NCI-H446 (cell line): ENCODE data around the gene ETV2.
"Not testable (repeated sequence)": the region's sequence is repeated elsewhere in the genome, so short reads cannot be mapped to it uniquely, and the experiment has no call there.

Source experiments
- DNase-seq, 2 experiments: peaks; one replicate each; lab custom pipeline; 2025; lab: John Stamatoyannopoulos, UW

Gene ETV2, protein sequence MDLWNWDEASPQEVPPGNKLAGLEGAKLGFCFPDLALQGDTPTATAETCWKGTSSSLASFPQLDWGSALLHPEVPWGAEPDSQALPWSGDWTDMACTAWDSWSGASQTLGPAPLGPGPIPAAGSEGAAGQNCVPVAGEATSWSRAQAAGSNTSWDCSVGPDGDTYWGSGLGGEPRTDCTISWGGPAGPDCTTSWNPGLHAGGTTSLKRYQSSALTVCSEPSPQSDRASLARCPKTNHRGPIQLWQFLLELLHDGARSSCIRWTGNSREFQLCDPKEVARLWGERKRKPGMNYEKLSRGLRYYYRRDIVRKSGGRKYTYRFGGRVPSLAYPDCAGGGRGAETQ

DNA sequence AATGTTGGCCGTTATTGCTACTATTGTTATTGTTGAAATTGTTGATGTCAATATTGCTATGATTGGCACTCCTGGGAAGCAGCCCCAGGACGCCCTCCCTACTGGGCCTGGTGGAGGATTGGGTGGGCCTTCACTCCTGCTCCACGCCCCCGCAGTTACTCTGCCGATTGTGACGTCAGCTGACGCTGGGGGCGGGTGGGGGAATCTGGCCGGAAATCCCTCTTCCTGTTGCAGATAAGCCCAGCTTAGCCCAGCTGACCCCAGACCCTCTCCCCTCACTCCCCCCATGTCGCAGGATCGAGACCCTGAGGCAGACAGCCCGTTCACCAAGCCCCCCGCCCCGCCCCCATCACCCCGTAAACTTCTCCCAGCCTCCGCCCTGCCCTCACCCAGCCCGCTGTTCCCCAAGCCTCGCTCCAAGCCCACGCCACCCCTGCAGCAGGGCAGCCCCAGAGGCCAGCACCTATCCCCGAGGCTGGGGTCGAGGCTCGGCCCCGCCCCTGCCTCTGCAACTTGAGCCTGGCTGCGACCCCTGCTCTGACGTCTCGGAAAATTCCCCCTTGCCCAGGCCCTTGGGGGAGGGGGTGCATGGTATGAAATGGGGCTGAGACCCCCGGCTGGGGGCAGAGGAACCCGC, at the start of gene ETV2:
TSS of gene ETV2 (plus strand) at position 231 of the 637 bp plus-strand sequence. CDS start 716 bp downstream, outside the sequence.
- no peak for DNase-seq

DNA sequence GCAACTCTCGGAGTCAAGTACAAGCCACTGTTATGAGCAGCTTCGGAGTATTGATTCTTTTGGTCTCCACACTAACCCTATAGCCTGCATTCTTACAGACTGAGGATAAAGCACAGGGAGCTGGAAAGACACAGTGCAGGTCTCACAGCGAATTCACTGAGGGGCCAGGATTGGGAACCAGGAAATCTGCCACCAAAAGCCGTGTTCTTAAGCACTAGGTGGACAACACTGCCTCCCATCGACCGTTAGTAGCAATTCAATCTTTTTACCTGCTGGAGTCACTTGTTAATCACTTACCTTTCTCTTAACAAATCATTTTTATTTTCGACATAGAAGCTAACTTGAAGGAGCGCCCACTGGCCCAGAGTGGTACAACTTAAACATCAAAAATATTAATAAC, 49.3 kb upstream of the ETV2 start:
- no peak for DNase-seq

DNA sequence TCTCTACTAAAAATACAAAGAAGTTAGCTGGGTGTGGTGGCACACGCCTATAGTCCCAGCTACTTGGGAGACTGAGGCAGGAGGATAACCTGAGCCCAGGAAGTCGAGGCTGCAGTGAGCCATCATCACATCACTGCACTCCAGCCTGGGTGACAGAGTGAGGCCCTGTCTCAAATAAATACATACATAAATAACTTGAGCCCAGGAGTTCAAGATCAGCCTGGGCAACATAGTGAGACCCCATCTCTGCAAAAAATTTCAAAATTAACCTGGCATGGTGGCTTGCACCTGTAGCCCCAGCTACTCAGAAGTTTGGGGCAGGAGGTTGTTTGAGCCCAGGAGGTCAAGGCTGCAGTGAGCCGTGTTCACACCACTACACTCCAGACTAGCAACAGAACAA, 46.5 kb upstream of the ETV2 start:
- not testable (repeated sequence) for DNase-seq

DNA sequence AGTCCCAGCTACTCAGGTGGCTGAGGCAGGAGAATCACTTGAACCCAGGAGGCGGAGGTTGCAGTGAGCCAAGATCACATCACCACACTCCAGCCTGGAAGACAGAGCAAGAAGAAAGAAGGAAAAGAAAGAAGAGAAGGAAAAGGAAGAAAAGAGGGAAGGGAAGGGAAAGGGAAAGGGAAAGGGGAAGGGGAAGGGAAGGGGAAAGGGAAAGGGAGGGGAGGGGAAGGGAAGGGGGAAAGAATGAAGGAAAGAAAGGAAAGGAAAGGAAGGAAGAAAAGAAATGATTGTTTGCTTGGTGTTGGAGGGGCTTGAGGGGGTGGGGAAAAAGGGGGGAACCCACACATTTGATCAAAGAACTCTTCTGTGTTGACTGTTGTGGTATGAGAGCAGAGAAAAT, 45.6 kb upstream of the ETV2 start:
- no peak for DNase-seq

DNA sequence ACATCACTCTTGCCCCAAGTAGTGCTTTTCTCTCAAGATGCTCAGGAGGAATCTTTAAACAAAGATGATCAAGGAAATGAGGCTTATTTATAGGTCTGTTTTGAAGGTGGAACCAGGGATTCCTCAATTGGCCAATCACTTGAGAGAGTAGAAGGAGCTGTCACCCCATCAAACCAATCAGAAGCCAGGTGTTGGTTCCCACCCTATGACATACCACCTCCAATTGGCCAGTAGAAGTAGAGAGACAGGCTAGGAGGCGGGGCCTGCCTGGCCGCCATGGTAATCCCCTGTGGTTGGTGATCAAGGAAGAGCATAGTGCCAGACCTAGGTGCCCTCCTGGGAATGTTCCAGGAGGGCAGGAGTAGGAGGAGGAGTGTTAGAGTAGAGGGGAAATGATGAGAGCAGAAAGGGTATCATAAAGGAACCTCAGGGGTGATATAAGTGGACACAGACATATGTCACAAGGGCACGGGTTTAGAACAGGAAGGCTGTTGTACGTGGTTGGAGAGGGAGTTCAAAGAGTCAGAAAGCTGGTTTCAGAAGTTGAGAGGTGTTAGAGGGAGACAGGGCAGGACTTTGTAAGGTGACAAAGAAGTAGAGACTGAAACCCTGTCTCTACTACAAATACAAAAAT, 45.1 kb upstream of the ETV2 start:
- DNase-seq = peak in 1 of 2 experiments; percentile 21

DNA sequence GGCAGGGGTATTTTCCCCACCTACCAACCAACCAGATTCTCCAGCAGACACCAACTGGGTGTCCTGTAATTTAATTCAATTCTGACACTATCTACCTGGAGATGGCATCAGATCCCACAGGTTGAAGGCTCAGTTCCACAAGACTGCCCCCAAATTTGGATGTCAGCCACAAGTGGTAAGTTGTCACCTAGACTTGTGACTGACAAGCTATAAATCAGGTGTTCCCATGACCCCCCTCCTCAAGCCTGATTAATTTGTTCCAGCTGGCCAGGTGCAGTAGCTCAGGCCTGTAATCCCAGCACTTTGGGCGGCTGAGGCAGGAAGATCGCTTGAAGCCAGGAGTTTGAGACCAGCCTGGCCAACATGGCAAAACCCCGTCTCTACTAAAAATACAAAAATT, 39.6 kb upstream of the ETV2 start:
- DNase-seq = no peak

DNA sequence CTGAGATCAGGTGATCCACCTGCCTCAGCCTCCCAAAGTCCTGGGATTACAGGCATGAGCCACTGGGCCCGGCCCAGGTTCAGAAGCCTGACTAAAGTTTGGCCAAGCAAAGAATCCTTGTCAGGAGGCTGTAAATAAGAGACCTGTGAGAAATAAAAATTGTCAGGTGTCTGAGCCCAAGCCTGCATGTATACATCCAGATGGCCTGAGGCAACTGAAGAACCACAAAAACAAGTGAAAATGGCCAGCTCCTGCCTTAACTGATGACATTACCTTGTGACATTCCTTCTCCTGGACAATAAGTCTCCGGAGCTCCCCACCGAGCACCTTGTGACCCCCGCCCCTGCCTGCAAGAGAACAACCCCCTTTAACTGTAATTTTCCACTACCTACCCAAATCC, 37.1 kb upstream of the ETV2 start:
- DNase-seq = not testable (repeated sequence)

DNA sequence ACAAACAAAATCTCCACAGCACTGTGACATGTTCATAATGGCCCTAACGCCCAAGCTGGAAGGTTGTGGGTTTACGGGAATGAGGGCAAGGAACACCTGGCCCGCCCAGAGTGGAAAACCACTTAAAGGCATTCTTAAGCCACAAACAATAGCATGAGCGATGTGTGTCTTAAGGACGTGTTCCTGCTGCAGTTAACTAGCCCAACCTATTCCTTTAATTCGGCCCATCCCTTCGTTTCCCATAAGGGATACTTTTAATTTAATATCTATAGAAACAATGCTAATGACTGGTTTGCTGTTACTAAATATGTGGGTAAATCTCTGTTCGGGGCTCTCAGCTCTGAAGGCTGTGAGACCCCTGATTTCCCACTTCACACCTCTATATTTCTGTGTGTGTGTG, 34.4 kb upstream of the ETV2 start:
- not testable (repeated sequence) for DNase-seq

DNA sequence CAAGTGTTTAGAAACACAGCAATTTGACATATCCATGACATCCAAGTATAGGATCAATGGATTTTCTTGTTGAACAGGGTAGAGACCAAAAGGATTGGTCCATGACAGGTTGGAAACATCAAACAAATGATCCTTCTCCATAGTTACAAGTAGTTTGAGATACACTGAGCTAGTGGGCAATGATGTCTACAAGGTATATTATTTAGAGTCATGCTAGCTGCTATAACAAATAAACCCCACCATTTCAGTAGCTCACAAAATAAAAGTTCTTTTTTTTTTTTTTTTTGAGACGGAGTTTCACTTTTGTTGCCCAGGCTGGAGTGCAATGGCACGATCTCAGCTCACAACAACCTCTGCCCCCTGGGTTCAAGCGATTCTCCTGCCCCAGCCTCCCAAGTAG, 33.9 kb upstream of the ETV2 start:
- DNase-seq = no peak

DNA sequence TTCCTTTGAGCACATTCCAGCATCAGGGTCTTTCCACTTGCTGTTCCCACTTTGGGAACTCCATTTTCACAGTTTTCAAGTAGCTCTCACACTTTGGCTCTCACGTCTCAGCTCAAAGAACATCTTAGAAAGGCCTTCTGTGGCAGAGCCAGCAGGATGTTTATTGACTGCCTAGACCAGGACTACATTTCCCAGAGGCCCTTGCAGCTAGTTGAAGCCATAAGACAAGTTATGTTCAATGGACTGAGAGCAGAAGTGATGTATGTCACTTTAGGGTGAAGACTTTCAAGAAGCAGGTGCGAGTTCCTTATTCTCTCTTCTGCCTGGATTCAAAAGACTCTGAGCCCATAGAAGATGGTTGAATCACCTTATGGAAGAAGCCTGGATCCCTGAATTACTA, 33.3 kb upstream of the ETV2 start:
- no peak for DNase-seq

DNA sequence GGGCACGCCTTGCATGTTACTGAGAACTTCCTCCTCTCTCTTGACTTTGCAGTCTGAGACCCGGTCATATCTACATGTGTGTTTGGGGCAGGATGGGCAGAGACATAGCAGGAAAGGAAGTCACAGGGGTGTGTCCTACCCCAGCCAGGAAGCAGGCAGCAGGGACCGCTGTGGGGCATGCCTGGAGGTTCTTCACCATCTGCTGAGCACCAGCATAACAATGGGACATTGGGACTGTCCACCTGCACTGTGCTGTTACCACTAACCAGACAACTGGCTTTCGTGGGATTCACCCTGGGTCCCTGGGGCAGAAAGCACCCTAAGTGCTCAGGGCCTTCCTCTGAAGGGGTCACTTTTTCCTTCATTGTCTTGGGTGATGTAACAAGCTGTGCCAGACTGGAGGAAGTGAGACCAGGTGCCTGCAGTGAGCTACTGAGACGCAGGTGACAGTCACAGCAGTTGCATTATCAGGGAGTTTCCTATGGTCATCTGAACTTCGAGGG, 31.6 kb upstream of the ETV2 start:
- DNase-seq = no peak

DNA sequence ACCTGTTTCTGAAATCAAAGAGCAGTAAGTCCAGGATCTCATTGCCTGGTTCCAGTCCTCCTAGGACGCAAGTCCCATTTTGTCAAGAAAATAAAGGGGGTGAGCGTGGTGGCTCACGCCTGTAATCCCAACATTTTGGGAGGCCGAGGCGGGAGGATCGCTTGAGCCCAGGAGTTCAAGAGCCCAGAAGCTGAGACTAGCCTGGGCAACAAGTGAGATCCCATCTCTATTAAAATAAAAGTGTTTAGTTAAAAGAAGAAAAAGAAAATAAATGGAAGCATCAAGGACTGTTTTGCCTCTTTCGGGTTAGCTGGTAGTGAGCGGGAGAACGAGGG, 29.4 kb upstream of the ETV2 start:
- DNase-seq = no peak

DNA sequence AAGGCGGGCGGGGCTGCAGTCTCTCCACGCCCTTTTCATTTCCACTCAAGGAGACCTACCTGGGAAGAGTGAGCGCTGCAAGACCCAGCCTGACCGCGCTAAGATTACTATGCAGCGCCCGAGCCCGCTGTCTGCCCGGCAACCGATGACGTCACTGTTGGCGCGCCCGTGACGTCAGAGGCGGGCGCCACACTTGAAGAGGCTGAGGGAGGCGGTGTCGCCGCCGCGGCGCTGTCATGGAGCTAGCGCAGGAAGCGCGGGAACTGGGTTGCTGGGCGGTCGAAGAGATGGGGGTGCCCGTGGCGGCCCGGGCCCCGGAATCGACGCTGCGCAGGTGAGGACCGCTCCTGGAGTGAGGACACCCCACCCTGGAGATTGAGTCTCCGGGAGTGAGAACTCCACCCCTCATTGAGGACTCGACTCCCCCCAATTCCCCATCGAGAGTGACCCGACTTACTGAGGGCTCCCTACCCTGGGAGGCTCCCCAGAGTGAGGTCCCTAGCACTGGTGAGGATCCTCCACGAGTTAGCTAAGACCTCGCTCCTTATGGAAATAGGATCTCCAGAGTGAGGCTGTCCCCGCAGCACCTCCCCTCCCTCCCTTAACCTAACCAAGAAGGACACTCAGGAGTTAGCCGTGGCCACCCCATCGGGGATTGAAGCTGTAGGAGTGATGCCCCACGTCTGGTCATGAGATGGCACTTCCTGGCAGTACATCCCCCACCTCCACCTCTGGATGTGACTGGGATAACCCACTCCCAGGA, 28.8 kb upstream of the ETV2 start, which contains the start of gene HAUS5:
TSS of gene HAUS5 (plus strand) at position 177 of the 763 bp plus-strand sequence. CDS start at position 237, 60 bp downstream.
- peak; percentile 83 to 98 for DNase-seq

DNA sequence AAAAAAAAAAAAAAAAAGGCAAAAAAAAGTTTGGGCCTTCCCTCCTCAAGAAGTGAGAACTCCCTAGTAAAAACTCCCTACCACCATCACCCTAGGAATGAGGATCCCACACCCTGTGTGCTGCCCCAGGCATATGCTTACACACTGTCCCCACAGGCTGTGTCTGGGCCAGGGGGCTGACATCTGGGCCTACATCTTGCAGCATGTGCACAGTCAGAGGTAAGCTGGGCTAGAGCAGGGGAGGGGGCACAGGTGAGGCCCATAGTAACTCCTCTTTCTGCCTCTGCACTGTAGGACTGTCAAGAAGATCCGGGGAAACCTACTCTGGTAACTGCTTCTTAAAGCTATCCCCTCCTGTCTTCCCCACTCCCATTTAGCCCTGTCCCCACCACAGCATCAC, 28.0 kb upstream of the ETV2 start:
- no peak for DNase-seq

DNA sequence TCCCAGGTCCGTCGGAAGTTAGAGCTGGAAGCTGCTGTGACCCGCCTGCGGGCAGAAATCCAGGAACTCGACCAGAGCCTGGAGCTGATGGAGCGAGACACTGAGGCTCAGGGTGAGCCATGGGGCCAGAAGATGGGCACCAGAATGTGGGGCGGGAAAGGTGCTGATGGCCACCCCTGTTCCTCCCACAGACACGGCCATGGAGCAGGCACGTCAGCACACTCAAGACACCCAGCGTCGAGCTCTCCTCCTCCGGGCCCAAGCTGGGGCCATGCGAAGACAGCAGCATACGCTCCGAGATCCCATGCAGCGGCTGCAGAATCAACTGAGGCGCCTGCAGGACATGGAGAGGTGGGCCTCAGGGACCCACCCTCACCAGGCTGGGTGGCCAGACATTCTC, 26.5 kb upstream of the ETV2 start:
- DNase-seq = no peak

DNA sequence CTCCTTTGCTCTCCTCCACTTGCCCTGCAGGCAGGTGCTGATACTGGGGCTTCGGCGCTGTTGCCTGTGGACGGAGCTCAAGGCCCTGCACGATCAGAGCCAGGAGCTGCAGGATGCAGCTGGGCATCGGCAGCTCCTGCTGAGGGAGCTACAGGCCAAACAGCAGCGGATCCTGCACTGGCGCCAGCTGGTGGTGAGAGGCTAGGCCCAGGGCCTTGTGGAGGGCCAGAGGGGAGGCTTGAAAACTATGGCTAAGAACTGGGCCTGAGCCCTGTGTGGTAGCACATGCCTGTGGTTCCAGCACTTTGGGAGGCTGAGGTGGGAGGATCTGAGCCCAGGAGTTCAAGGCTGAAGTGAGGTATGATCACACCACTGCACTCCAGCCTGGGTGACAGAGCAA, 22.7 kb upstream of the ETV2 start:
- DNase-seq = no peak

DNA sequence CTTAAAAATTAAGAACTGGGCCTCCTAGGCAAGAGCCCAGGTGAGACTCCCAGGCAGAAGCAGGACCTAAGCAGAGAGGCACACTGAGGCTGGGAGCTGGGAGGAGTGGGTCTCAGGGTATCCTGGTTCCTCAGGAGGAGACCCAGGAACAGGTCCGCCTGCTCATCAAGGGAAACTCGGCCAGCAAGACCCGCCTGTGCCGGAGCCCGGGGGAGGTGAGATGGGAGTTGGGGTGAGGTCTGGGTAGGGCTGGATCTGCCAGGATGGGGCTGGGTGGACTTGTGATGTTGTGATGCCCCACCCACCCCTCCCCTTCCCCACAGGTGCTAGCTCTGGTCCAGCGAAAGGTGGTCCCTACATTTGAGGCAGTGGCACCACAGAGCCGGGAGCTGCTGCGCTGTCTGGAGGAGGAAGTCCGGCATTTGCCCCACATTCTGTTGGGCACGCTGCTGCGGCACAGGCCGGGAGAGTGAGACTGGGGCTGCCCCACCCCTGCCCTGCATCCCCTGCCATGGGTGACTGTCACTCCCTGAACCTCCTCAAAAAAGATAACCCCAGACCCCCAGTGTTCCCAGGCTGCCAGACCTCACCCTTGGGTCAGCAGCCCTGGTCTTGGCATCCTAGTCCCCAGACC, 22.1 kb upstream of the ETV2 start:
- DNase-seq = no peak

DNA sequence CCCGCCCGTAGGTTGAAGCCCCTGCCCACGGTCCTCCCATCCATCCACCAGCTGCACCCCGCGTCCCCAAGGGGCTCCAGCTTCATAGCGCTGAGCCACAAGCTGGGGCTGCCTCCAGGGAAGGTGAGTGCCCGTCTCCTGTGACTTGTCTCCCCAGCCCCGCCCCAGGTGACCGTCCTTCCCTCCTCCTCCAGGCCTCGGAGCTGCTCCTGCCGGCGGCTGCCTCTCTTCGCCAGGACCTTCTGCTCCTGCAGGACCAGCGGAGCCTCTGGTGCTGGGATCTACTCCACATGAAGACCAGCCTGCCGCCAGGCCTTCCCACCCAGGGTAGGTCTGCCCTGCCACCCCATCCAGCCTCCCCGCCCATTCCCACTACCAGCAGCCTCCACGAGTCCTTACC, 21.5 kb upstream of the ETV2 start:
- no peak for DNase-seq

DNA sequence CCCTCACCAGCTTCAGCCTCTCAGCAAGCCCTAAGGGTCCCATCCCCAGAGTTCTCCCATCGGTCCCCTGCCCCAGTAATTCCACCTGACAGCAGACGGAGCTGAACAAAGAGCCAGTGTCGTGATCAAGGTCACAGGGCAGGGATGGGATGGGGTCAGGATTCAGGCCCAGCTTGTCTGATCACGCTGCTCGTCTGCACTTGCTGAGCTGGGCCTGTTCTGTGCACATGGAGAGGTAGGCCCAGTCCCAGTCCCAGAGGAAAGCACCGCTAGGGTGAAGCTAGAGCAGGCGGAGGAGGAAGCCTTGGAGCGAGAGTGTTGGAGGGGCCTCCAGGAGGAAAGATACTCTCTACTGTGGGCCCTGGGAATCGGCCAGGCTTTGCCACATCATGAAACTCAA, 19.8 kb upstream of the ETV2 start:
- DNase-seq = no peak

DNA sequence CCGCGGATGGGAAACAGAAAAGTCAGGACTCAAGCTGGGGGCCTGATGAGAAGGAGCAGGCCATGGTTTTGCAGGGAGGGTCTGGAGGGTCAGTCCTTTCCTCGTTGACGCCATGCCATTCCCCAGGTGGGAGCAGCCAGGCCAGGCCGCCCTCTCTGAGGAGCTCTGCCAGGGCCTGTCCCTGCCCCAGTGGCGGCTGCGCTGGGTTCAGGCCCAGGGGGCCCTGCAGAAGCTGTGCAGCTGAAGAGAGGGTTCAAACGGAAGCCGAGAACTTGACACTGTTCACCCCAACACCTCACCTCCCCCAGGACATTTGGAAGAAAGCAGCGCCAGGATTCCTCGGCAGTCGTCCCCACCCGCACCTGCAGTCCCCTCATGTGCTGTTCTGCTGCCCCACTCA, 18.8 kb upstream of the ETV2 start:
- no peak for DNase-seq

DNA sequence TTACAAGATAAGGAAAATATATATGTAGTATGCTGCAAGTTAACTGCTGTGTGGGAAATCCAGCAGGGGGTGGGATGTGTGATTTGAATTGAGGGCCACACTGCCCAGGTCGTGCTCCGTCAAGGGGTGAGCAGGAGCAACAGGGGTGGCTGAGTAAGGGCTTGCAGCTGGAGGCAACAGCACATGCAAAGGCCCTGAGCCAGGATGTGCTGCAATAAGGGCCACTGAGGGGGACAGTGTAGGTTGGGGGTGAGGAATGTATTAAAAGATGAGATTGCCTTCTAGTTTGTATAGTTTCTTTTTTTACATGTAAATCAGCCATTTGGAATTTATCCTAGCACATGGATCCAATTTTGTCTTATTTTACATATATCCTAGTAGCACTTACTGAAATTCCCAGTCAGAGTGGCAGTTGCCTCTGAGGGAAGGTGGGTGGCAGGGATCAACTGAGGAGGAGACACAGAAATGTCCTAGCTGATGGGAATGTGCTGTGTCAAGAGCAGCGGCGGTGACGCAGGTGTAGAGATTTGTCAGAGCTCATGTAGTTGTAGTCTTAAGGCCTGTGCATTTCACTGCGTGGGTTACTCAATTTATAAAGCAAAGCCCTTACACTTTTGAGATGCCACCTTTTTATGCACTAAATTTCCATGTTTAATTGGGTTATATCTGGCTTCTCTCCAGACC, 18.1 kb upstream of the ETV2 start:
- DNase-seq = no peak

DNA sequence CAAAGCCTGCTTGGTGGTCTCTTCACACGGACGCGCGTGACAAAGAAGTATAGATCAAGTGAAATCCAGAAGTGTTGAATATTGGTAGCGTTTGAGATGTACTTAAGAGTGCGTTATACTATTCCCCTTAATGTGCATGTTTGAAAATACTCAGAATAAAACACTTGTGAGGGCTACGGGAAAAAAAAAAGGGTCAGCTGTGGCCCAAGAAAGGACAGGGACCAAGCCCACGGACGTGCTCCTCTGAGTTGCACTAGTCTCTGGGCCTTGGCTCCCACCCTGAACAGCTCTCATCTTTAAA, 13.3 kb upstream of the ETV2 start:
- DNase-seq = no peak
